ENCODE results near the gene TMEM127.

DNA sequence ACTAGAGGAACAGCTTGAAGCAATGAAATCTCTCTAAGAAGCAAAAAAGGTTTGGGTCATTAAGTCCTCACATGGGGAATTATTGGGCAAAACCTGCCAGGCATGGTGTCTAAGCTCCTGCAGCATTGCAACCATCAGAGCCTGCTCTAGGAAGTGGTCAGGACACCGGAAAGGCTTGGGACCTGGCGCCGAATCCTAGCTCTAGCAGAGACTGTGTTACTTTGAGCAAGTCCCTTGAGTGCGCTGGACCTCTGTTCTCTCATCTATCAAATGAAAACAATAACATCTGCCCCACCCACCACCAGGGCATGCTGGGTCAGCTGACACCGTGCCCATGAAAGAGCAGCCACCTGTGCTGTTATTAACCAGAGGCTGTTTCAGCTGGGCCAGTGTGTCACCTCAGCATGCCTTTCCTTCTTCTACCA lies 6.3 kb downstream of the TMEM127 start:
- no peak for TF ChIP-seq POLR2A (IDR thresholded peaks at IDR 0.05)
- no peak for TF ChIP-seq CTCF (IDR thresholded peaks at IDR 0.05)
